Right atrium auricular region (tissue), 2 donors: Measurements from ENCODE around the gene TRIM7. TPM values are rescaled to one million over a fixed set of nuclear protein-coding genes. Genes with fewer than 3 reads are reported as not detected.

ENCODE experiments used
- DNase-seq: peaks from one replicate; pipeline ENCODE4 v3.0.0-alpha.2; 2019; ENCODE audit warnings: low spot score
- H3K27ac ChIP-seq, 2 donors: fragments of 200-600 bp; sonication (generic); 1 replicate in 1 of 2; 2 replicates in 1 of 2; pipeline ENCODE4 v1.5.1; 2016 to 2019
- H3K27me3 ChIP-seq, 2 donors: fragments of 200-600 bp; sonication (generic); one replicate each; pipeline versions ENCODE4 v1.5.1 to v1.6.0; 2017 to 2019
- H3K36me3 ChIP-seq: fragments of 200-600 bp; sonication (generic); one replicate; pipeline ENCODE4 v1.5.1; 2016
- H3K4me1 ChIP-seq, 2 donors: fragments of 200-600 bp; sonication (generic); one replicate each; pipeline versions ENCODE4 v1.5.1 to v1.6.0; 2017 to 2019
- H3K4me3 ChIP-seq, 2 donors: fragments of 200-600 bp; sonication (generic); 1 replicate in 1 of 2; 2 replicates in 1 of 2; pipeline ENCODE4 v1.5.1; 2017 to 2019; ENCODE audit warnings: mild to moderate bottlenecking in 1 of 2, moderate library complexity in 1 of 2
- H3K9me3 ChIP-seq, 2 donors: fragments of 200-600 bp; sonication (generic); one replicate each; pipeline ENCODE4 v1.5.1; 2019
- CTCF ChIP-seq, 2 donors: fragments of 200-600 bp; sonication (generic); IDR thresholded peaks; one replicate each; pipeline ENCODE4 v1.5.1; 2019; ENCODE audit warnings: antibody characterized with exemption in 2 of 2
- total RNA-seq, 2 donors: library from RNA; depleted of rRNA; stranded (reverse); fragments of >200 nt; gene quantifications; one replicate each; pipeline ENCODE4 v1.1.0, GENCODE V29; 2016

TRIM7 gene
- total RNA-seq, 2 donors from 2014 or later = 4.1 to 7.7 TPM

DNA sequence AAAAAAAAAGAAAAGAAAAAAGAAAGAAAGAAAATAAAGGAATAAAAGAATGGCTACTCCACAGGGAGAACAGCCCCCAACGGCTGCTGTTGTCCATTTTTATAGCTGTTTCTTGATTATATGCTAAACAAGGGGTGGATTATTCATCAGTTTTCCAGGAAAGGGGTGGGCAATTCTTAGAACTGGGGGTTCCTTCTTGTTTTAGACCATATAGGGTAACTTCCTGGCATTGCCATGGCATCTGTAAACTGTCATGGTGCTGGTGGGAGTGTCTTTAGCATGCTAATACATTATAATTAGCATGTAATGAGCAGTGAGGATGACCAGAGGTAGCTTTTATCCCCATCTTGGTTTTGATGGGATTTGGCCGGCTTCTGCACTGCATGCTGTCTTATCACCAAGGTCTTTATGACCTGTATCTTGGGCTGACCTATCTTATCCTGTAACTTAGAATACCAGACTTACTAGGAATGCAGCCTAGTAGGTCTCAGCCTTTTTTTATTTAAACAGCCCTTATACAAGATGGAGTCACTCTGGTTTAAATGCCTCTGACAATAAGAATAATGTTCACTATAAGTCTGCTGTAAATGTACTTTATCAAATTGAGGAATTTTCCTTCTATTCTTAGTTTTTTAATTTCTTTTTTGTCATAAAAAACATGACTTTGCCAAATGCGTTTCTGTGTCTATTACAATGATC, 28.6 kb downstream of the TRIM7 start:
- Histone ChIP-seq H3K36me3 (no peaks in the 10 kb centered on the region), H3K4me3 (no peak overlapping the region), H3K4me1 (peaks cover 0 to 13% of the 10 kb centered on the region in 2 donors), H3K9me3 (no peaks in the 10 kb centered on the region), H3K27me3 (peaks cover 17 to 19% of the 10 kb centered on the region in 2 donors), H3K27ac (no peak overlapping the region)
- no peak for DNase-seq
- TF ChIP-seq CTCF (IDR thresholded peaks at IDR 0.05) = no peak

DNA sequence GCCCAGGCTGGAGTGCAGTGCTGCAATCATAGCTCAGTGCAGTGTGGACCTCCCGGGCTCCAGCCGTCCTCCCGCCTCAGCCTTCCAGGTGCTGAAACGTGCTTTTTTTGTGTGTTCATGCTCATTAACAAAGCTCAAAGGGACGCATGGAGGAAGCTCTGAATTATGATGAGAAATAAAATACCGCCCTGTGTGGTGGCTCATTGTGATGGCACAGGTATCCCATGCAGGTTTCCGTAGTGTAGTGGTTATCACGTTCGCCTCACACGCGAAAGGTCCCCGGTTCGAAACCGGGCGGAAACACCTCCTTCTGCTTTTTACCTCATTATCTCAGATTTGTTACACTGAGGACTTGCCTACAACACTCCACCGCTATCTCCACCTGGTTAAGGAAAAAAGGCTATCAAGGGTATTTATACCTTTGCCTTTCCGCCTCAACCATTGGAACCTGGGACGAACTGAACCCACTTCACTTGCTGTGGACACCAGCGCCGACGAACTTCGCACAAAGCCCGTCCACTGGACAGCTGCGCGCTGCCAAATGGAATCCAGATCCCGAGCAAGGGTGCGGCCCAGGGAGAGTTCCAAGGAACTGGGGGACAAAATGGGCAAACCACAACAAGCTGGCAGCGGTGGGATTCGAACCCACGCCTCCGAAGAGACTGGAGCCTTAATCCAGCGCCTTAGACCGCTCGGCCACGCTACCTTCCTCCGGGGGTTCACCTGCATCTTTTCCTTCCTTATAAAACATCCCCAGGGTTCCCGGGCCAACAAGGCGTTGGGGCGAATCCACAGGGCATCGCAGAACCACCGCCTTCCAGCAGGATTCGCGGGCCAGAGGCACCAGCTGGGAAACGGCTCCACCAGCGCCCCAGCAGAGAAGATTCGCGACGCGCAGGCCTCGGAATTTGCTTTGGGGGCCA, 31.3 kb downstream of the TRIM7 start:
- no peak overlapping the region for H3K4me3 ChIP-seq
- H3K4me1 ChIP-seq = peaks cover 0 to 20% of the 10 kb centered on the region in 2 donors
- no peak overlapping the region for H3K27ac ChIP-seq
- no peak for TF ChIP-seq CTCF (IDR thresholded peaks at IDR 0.05)
- DNase-seq = no peak
- peaks cover 24 to 35% of the 10 kb centered on the region in 2 donors for H3K27me3 ChIP-seq
- no peaks in the 10 kb centered on the region for H3K9me3 ChIP-seq
- no peaks in the 10 kb centered on the region for H3K36me3 ChIP-seq

DNA sequence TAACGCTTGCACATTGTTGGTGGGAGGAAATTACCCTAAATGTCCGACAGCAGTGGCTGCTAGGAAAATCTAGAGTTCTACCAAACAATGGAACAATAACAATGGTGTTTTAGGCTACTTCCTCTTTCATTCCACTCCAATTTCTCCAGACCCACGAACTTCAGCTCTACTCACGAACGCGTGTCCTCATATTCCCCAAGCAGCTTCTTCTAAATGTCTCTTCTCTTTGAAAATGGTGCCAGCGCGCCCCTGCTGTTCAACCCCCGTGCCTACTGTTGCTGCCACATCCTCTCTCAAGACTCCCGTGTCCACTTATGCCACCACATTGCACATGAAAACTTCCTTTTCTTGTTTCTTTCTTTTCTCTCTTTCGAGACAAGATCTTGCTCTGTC, 32.0 kb downstream of the TRIM7 start:
- Histone ChIP-seq H3K4me1 (peaks cover 0 to 20% of the 10 kb centered on the region in 2 donors), H3K27ac (no peak overlapping the region), H3K9me3 (no peaks in the 10 kb centered on the region), H3K36me3 (no peaks in the 10 kb centered on the region), H3K27me3 (peaks cover 24 to 36% of the 10 kb centered on the region in 2 donors), H3K4me3 (no peak overlapping the region)
- TF ChIP-seq CTCF (IDR thresholded peaks at IDR 0.05) = peak in 1 of 2 donors; percentile 29
- no peak for DNase-seq

DNA sequence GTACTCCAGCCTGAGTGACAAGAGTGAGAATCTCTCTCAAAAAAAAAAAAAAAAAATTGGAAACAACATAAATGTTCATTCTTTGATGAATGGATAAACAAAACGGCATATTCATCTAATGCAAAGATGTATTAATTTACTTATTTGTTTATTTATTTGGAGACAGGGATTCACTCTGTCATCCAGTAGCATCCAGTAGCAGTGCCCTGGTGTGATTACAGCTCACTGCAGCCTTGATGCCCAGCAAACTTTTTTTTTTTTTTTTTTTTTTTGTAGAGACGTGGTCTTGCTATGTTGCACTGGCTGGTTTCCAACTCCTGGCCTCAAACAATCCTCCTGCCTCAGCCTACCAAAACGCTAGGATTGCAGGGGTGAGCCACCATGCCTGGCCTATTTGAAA, 33.2 kb downstream of the TRIM7 start:
- Histone ChIP-seq H3K27ac (no peak overlapping the region), H3K4me1 (peaks cover 0 to 20% of the 10 kb centered on the region in 2 donors), H3K27me3 (peaks cover 24 to 36% of the 10 kb centered on the region in 2 donors), H3K4me3 (no peak overlapping the region), H3K9me3 (no peaks in the 10 kb centered on the region), H3K36me3 (no peaks in the 10 kb centered on the region)
- DNase-seq = no peak
- TF ChIP-seq CTCF (IDR thresholded peaks at IDR 0.05) = no peak

- H3K27me3 ChIP-seq = peaks cover 24 to 36% of the 10 kb centered on the region in 2 donors
- H3K4me1 ChIP-seq = peaks cover 0 to 20% of the 10 kb centered on the region in 2 donors
- TF ChIP-seq CTCF (IDR thresholded peaks at IDR 0.05) = no peak
- no peak overlapping the region for H3K27ac ChIP-seq
- H3K9me3 ChIP-seq = no peaks in the 10 kb centered on the region
- H3K36me3 ChIP-seq = no peaks in the 10 kb centered on the region
- no peak for DNase-seq
- H3K4me3 ChIP-seq = no peak overlapping the region
Measured at GRCh38 chr5:181170996-181171395, 34.0 kb downstream of the TRIM7 start.
